DOHH2 (cell line): ENCODE results near the gene TIMM23.

Experiments used
- H3F3A ChIP-seq: fragments of 200-600 bp; sonication (generic), shearing (Covaris generic); 2 replicates; pipeline ENCODE4 v1.6.0; 2016; ENCODE audit warnings: antibody characterized with exemption, mild to moderate bottlenecking; ENCODE audit not compliant: control insufficient read depth, insufficient read depth
- H3K27ac ChIP-seq: fragments of 200-600 bp; sonication (generic); 2 replicates; pipeline ENCODE4 v1.5.1; 2014; ENCODE audit warnings: low read depth, mild to moderate bottlenecking, low read length, moderate library complexity
- H3K27me3 ChIP-seq: fragments of 200-600 bp; sonication (generic); 2 replicates; pipeline ENCODE4 v1.6.1; 2014; ENCODE audit warnings: mild to moderate bottlenecking, low read length, mixed read lengths; ENCODE audit not compliant: control insufficient read depth
- H3K36me3 ChIP-seq: fragments of 200-600 bp; sonication (generic); 2 replicates; pipeline ENCODE4 v1.6.1; 2014; ENCODE audit warnings: mild to moderate bottlenecking, low read length, moderate library complexity, mixed read lengths; ENCODE audit not compliant: control insufficient read depth
- H3K4me1 ChIP-seq: fragments of 200-600 bp; sonication (generic); 2 replicates; pipeline ENCODE4 v1.6.1; 2014; ENCODE audit warnings: mild to moderate bottlenecking, low read length, mixed read lengths; ENCODE audit not compliant: control insufficient read depth
- H3K4me2 ChIP-seq: fragments of 200-600 bp; sonication (generic); 2 replicates; pipeline ENCODE4 v1.6.0; 2014; ENCODE audit warnings: mild to moderate bottlenecking, low read length, moderate library complexity
- H3K4me3 ChIP-seq: fragments of 200-600 bp; sonication (generic); 2 replicates; pipeline ENCODE4 v1.5.1; 2014; ENCODE audit warnings: mild to moderate bottlenecking, low read length, mixed read lengths
- H3K79me2 ChIP-seq: fragments of 200-600 bp; sonication (generic); 2 replicates; pipeline ENCODE4 v1.6.1; 2014; ENCODE audit warnings: mild to moderate bottlenecking, low read length, mixed read lengths; ENCODE audit not compliant: control insufficient read depth
- H3K9me2 ChIP-seq: fragments of 200-600 bp; sonication (generic); replicated peaks from 2 replicates; pipeline ENCODE4 v1.6.1; 2014; ENCODE audit warnings: mild to moderate bottlenecking, low read length, mixed read lengths; ENCODE audit not compliant: control insufficient read depth
- H3K9me3 ChIP-seq: fragments of 200-600 bp; sonication (generic); 2 replicates; pipeline ENCODE4 v1.6.1; 2014; ENCODE audit warnings: antibody characterized with exemption, low read length, mixed read lengths; ENCODE audit not compliant: control insufficient read depth, insufficient read depth
- H4K20me1 ChIP-seq: fragments of 200-600 bp; sonication (generic); 2 replicates; pipeline ENCODE4 v1.6.0; 2014; ENCODE audit warnings: low read depth, mild to moderate bottlenecking, antibody characterized with exemption, low read length, moderate library complexity; ENCODE audit not compliant: control insufficient read depth, insufficient read depth
- CTCF ChIP-seq: fragments of 200-600 bp; sonication (generic); IDR thresholded peaks from one replicate; pipeline ENCODE4 v1.5.1; 2014; ENCODE audit warnings: antibody characterized with exemption, mild to moderate bottlenecking, low read depth, low read length; ENCODE audit not compliant: poor library complexity, severe bottlenecking
- EZH2phosphoT487 ChIP-seq: fragments of 200-600 bp; sonication (generic); IDR thresholded peaks from 2 replicates; pipeline ENCODE4 v1.6.1; 2017; ENCODE audit warnings: borderline replicate concordance, mild to moderate bottlenecking, antibody characterized with exemption, low read length, moderate library complexity, mixed read lengths

The TIMM23 gene

GRCh38 chr10:46019569-46020343 lies 47.5 kb downstream of the TIMM23 start:
- Histone ChIP-seq H3K9me3 (no peaks in the 10 kb centered on the region), H3K27ac (no peak overlapping the region), H4K20me1 (peaks cover 41% of the 10 kb centered on the region), H3K36me3 (peaks cover 59% of the 10 kb centered on the region), H3K27me3 (no peaks in the 10 kb centered on the region), H3K4me3 (no peak overlapping the region; the same call in 1 of the 2 replicates), H3K4me1 (peaks cover 44% of the 10 kb centered on the region), H3K4me2 (peak overlapping the region; percentile 7; the same call in 1 of the 2 replicates), H3F3A (no peaks in the 10 kb centered on the region), H3K9me2 (no peaks in the 10 kb centered on the region), H3K79me2 (peaks cover 100% of the 10 kb centered on the region)
- no peak for TF ChIP-seq EZH2phosphoT487
- TF ChIP-seq CTCF: no peak

GRCh38 chr10:46020344-46020657 lies 48.0 kb downstream of the TIMM23 start:
- H3F3A ChIP-seq: no peaks in the 10 kb centered on the region
- H3K79me2 ChIP-seq: peaks cover 100% of the 10 kb centered on the region
- peaks cover 44% of the 10 kb centered on the region for H3K4me1 ChIP-seq
- no peaks in the 10 kb centered on the region for H3K9me2 ChIP-seq
- no peak overlapping the region for H3K27ac ChIP-seq
- H3K9me3 ChIP-seq: no peaks in the 10 kb centered on the region
- peaks cover 41% of the 10 kb centered on the region for H4K20me1 ChIP-seq
- no peaks in the 10 kb centered on the region for H3K27me3 ChIP-seq
- H3K36me3 ChIP-seq: peaks cover 55% of the 10 kb centered on the region
- TF ChIP-seq CTCF (no peak), EZH2phosphoT487 (no peak)
- H3K4me3 ChIP-seq: no peak overlapping the region; the same call in 1 of the 2 replicates
- H3K4me2 ChIP-seq: peak overlapping the region; percentile 7; the same call in 1 of the 2 replicates

- peaks cover 59% of the 10 kb centered on the region for H3K36me3 ChIP-seq
- H3K4me3 ChIP-seq: peak overlapping the region; percentile 25
- H3K27ac ChIP-seq: no peak overlapping the region
- peaks cover 100% of the 10 kb centered on the region for H3K79me2 ChIP-seq
- peak overlapping the region; percentile 28 for H3K4me2 ChIP-seq
- H4K20me1 ChIP-seq: peaks cover 53% of the 10 kb centered on the region
- H3F3A ChIP-seq: no peaks in the 10 kb centered on the region
- no peaks in the 10 kb centered on the region for H3K27me3 ChIP-seq
- no peaks in the 10 kb centered on the region for H3K9me2 ChIP-seq
- H3K9me3 ChIP-seq: no peaks in the 10 kb centered on the region
- H3K4me1 ChIP-seq: peaks cover 59% of the 10 kb centered on the region
- TF ChIP-seq CTCF (no peak), EZH2phosphoT487 (no peak)
Observed at GRCh38 chr10:46022978-46023702, 50.9 kb downstream of the TIMM23 start.
